Fibroblast of gingiva (primary cell): ENCODE measurements around the gene PPP1R1B.

ENCODE experiments used
- DNase-seq: peaks from one replicate; pipeline ENCODE4 v3.0.0-alpha.2; 2011; ENCODE audit warnings: low read depth

Gene PPP1R1B

DNA sequence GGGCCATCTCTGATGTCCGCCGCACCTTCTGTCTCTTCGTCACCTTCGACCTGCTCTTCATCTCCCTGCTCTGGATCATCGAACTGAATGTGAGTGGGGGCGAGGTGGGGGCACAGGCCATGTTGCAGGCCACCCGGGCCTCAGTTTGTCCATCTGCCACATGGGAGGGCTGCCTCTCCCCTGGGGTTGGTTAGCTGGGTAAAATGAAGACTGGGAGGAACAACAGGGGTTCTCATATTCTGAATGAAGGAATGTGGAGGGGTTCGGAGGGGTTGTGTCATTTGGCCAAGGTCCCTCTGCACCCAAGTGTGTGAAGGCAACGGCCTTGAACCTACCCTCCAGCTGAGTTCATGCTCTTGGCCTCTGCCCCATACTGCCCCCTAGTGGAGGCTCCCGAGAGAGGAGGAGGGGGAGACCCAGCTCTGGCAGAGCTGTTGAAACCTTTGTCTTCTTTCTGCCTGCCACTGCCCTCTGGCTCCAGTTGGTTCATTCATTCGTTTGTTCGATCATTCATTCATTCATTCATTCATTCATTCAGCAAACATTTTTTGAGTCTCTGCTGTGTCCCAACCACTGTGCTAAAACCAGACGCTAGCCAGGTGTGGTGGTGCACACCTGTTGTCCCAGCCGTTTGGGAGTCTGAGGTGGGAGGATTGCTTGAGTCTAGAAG is 27.0 kb downstream of the PPP1R1B start:
- no peak for DNase-seq

DNA sequence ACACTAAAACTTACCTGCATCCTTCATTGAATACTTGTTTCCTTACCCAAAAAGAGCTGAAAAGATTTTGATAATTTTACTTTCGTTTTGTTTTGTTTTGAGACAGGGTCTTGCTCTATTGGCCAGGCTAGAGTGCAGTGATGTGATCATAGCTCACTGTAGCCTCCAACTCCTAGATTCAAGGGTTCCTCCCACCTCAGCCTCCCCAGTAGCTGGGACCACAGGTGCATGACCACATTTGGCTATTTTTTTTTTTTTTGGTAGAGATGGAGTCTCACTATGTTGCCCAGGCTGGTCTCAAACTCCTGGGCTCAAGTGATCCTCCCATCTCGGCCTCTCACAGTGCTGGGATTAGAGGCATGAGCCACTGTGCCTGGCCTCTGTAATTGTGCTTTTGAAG is 28.4 kb downstream of the PPP1R1B start:
- DNase-seq, result no peak

DNA sequence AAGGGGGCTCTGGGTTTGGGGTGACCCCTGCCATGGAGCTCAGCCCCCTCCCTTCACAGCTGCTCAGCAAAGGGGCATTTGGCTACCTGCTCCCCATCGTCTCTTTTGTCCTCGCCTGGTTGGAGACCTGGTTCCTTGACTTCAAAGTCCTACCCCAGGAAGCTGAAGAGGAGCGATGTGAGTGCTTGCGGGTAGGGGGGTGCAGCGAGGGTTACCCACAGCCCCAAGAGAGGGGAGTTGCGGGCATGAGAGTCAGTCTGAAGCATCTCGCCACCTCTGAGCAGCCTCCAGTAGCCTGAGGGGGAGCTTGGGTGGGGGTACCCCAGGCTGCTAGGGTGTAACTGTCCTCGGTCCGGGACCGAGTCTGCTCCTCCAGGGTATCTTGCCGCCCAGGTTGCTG is 31.6 kb downstream of the PPP1R1B start:
- DNase-seq, result no peak

DNA sequence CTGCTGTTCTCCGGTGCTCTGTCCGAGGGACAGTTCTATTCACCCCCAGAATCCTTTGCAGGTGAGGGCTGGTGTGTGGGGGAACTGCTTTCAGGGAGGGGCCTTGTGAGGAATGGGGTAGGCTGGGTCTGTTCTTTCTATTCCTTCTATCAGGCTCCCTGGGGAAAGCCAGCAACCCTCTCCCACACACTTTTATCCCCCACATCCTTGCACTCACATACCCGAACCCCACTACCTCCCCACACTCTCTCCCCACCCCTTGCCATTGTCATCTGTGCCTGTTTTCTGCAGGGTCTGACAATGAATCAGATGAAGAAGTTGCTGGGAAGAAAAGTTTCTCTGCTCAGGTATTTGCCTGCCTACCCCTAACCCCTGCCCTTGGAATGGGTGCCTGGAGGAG is 32.0 kb downstream of the PPP1R1B start:
- no peak for DNase-seq

DNA sequence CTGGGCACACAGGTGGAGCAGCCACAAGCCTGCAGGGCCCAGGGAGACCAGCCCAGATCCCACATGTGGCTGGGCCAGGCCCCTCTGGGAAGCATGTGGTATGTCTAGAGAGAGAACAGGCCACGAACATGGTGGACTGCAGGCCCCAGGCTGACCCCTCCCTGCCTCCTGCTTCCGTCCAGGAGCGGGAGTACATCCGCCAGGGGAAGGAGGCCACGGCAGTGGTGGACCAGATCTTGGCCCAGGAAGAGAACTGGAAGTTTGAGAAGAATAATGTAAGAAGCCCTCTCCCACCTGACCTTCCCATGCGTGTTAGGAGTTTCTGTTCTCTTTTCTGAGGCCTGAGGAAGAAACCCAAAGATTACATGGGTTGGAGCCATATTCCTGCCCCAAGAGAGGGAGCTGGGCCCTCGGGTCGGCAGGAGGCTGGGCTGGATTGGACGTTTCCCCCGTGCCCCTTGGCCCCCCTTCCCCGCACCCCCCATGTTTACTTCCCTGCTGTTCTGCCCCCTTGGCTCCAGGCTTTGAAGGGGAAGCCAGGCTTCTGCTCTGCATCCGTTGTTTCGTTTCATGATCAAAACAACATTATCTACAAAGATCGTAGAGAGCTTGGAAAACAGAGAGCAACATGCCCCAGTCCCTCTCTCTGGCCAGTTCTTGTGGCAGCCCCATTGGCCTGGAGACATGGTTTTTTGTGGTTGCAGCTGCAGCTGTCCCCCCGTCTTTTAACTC is 32.7 kb downstream of the PPP1R1B start:
- no peak for DNase-seq

DNA sequence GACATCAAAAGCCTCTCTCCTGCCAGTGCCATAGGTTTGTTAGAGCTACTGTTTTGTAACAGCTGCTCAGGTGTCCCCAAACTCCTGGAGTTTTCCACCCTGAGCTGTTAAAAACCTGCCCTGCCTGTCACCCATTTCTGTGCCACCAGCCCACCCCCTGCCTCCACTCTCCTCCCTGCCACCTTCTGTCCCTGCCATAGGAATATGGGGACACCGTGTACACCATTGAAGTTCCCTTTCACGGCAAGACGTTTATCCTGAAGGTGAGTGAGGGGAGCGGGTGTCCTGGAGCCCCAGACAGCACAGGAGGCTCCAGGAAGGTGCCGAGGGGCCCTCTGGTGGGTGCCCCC is 33.2 kb downstream of the PPP1R1B start:
- DNase-seq, result no peak

DNA sequence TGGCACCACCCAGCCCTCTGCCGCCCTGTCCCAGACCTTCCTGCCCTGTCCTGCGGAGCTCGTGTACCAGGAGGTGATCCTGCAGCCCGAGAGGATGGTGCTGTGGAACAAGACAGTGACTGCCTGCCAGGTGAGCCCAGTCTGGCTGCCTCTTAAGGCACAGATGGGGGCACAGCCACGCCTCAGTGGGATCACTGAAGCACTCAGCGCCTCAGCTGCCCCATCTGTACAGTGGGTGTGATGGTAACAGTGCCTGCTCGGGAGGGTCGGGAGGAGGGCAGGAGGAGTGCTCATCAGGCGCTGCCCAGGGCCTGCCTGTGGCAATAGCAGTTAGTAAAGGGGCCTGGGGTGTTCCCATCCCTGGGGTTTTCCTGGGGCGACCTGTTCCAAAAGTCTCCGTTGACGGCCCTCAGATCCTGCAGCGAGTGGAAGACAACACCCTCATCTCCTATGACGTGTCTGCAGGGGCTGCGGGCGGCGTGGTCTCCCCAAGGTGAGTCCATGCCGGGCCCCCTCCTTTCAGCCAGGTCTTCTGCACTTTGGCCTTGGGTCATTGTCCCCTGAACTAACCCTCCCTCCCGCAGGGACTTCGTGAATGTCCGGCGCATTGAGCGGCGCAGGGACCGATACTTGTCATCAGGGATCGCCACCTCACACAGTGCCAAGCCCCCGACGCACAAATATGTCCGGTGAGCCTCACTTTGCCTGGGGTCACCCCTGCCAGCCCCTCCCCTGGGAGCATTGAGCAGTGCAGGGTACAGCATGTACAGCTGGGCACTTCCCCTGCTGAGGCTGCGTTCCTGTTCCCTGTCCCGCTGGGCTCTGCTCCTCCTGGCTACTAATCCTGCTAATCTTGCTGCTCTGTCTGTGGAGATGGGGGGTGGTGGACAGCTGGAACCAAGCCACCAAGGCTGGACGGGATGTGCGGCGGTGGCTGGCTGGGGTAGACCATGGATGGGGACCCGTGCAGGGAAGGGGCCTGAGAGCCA is 33.9 kb downstream of the PPP1R1B start:
- no peak for DNase-seq

DNA sequence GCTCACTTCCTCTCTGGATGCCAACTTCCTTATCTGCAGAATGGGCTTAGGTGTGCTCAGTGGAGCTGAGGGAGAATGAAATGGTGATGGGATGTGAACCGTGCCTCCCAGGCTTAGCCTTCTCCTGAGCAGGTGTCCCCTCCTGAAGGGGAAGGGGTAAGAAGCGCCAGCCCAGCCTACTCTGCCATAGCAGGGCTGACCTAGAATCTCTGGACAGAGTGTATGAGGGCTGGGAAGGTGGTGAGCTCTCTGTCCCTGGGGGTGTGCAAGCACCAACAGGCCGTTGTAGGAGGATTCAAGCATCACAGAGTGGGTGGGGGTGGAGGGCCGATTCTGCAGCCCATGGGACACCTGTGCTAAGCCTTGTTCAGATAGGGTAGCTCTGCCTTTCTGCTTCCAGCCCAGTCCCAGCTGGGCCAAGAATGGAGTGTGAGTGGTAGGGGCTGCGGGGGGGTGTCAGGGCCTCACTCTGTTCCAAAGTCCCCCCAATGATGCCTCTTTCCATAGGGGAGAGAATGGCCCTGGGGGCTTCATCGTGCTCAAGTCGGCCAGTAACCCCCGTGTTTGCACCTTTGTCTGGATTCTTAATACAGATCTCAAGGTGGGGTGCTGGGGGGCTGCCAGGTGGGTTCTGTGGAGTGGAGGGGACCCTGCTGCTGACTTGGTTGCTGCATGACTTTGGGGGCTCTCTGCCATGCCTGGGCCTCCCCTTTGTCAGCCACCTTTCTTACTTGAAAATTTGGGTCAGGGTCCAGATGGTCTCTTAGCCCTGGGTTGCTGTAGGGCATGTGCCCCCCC is 35.2 kb downstream of the PPP1R1B start:
- no peak for DNase-seq

DNA sequence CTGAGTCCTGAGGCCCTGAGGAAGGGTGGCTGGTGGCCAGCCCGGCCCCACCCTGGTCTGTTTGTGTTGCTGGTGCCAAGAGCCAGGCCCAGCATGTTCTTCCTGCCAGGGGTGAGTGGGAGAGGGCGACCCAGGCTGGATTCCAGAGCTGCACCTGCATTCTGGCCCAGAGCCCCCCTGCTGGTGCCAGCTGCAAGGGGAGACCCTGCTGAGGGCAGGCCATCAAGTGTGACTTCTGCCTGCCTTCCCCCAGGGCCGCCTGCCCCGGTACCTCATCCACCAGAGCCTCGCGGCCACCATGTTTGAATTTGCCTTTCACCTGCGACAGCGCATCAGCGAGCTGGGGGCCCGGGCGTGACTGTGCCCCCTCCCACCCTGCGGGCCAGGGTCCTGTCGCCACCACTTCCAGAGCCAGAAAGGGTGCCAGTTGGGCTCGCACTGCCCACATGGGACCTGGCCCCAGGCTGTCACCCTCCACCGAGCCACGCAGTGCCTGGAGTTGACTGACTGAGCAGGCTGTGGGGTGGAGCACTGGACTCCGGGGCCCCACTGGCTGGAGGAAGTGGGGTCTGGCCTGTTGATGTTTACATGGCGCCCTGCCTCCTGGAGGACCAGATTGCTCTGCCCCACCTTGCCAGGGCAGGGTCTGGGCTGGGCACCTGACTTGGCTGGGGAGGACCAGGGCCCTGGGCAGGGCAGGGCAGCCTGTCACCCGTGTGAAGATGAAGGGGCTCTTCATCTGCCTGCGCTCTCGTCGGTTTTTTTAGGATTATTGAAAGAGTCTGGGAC is 36.0 kb downstream of the PPP1R1B start:
- DNase-seq, result no peak

DNA sequence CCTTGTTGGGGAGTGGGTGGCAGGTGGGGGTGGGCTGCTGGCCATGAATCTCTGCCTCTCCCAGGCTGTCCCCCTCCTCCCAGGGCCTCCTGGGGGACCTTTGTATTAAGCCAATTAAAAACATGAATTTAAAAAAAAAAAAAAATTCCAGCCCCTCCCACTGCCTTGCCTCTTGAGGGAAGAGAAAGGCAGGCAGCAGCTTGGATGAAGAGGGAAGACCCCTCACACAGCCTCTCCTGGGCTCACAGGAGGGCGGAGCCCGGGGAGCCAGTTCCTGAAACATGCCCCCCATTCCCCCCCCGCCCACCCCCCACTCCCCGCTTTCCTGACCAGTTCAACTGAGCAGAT is 36.6 kb downstream of the PPP1R1B start:
- DNase-seq, result no peak

DNA sequence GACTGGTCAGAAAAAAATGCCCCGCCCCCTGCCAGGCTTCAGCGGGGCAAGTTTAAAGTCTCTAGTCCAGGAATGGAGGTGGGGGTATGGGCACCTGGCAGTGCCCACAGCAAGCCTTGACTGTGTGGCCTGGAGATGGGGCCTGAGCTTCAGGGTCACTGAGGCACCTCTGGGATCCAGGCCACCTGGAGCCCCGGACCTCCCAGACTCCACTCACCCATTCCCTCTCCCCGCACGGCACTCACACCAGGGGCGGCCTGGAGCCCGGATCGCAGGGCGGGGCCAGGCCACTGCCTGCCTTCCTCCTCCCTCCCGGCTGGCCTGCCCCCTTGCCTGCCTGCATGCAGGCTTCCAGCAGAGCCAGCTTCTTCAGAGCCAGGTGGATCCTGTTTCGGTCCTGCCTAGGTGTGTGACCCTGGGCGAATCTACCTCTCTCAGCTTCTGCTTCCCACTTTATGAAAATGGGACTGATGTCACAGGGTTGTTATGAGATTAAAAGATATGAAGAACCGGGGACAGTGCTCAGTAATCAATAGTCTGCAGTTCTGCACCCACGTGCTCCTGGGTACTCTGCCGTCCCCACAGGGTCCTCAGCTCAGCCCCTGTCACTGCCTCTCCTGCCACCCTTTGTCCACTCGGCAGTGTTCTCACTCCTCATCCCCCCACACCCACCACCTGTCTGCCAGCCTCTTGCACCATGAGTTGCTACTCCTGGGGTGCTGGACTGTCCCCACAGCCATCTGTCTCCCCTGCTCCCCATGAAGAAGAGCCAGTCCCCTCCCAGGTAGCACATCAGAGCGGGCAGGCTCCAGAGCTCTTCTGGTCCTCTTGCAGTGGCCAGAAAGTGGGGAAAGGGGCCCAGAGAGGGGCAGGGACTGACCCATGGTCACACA is 37.2 kb downstream of the PPP1R1B start:
- no peak for DNase-seq

DNA sequence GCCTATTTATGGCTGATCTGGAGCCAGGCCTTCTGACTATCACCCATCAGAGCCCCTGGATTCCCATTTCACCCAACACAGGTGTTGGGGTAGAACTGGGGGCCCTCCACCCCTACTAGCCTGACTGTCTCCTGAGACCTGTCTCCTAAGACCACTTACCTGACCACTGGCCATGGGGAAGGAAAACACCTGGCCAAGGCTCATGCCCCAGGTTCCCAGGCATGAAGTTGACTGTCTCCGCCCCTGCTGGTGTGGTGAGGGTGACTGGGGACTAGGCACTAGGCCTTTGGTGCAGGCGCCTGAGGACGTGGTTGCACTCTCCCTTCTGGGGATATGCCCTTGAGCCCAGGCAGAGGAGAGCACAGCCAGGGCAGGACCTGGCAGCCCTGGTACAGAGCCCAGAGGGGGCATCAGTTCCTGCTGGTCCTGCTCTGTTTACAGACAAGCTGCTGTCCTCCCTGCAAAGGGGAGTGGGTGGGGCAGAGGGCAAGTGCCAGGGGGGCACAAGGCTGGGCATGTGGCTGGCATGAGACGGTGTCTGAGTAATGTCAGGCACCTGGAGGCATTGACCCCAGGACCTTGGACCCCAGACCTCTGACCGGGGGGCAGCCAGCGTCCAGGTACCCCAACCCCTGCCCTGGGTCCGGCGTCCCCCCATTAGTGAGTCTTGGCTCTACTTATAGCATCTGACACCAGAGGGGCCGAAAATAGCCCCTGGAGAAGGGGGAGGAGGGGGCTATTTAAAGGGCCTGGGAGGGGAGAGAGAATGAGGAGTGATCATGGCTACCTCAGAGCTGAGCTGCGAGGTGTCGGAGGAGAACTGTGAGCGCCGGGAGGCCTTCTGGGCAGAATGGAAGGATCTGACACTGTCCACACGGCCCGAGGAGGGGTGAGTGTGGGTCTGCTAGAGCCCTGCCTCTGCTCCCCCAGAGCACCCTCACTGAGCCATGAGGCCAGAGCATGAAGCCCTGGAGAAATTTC is 38.1 kb downstream of the PPP1R1B start, which contains the start of gene TCAP:
TCAP (plus strand) TSS at position 769 of the 981 bp plus-strand sequence; CDS start at position 780, 11 bp downstream.
- DNase-seq, result no peak

DNA sequence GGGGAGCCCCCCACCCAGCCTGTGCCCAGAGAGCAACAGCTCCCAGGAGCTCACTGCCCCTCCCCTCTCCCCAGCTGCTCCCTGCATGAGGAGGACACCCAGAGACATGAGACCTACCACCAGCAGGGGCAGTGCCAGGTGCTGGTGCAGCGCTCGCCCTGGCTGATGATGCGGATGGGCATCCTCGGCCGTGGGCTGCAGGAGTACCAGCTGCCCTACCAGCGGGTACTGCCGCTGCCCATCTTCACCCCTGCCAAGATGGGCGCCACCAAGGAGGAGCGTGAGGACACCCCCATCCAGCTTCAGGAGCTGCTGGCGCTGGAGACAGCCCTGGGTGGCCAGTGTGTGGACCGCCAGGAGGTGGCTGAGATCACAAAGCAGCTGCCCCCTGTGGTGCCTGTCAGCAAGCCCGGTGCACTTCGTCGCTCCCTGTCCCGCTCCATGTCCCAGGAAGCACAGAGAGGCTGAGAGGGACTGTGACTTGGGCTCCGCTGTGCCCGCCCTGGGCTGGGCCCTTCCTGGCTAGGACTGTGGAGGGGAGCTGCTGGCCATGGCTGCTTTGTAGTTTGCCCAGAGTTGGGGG is 39.0 kb downstream of the PPP1R1B start:
- DNase-seq, result no peak

DNA sequence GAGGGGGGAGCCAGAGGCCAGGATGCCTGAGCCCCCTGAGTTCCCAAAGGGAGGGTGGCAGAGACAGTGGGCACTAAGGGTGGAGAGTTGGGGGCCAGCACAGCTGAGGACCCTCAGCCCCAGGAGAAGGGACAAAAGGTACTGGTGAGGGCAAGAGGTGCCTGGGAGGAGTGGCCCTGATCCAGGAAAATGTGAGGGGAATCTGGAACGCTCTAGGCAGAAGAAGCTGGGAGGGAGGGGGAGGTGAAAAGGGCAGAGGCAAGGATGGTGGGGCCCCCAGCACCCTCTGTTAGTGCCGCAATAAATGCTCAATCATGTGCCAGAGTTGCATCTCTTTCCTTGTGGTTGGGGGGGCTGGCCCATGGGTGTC is 39.5 kb downstream of the PPP1R1B start:
- no peak for DNase-seq

DNA sequence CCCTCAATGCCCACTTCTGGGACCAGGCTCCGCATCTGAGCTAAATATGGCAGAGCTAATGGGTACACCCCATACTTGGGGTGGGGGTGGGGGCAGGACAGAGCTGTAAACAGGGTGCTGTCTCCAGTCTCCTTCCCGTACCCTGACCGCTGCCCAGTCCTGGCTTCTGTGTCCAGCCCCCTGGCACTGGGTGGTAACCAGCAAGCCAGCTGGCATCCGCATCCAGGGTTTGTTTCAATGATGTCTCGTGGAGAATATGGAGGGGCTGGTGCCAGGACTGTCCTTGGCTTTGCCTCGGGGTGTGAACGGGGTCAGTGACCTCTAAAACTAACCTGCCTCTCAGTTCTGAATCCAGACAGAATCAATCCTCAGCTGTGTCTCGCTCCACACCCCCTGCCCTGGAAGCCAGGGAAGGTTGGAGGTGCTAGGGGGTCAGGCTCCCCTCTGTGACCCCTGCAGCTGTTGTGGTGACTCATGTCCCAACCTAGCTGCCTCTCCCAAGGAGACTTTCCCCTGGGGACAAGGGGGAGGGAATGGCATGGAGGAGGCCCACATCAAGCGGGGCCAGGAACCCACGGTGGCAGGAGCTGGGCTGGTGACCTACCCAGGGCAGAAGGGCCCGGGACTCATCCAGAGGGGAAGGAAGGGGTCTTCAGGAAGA is 40.0 kb downstream of the PPP1R1B start:
- DNase-seq, result no peak

DNA sequence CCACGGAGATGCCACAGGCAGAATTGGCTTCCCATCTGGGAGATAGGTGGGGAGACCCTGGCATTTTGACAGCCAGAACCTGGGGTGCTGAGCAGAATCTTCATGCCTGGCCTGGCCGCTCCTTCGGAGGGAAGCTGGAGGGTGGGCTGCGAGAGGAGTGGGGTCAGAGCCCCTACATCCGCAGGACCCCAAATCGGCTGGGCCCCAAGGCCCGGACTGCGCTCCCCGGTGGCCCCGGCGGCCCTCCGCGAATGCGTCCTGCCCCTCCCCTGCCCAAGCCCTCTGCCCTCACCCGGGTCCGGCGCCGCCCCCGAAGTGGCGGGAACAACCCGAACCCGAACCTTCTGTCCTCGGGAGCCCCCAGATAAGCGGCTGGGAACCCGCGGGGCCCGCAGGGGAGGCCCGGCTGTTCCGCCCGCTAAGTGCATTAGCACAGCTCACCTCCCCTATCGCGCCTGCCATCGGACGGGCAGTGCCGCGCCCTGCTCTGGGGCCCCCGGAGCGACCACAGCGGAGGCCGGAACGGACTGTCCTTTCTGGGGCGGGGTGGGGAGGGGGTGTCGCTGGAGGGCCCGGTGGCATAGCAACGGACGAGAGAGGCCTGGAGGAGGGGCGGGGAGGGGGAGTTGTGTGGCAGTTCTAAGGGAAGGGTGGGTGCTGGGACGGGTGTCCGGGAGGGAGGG is 40.7 kb downstream of the PPP1R1B start:
- no peak for DNase-seq
